IMR-90 (cell line): ENCODE data around the gene DEFB114.

ENCODE experiments used
- CEBPB ChIP-seq: IDR thresholded peaks from 2 replicates; pipeline ENCODE4 v1.6.1; 2012; ENCODE audit warnings: low read depth, low read length, improper control_type of control experiment
- CHD1 ChIP-seq: IDR thresholded peaks from 2 replicates; pipeline ENCODE4 v1.6.1; 2012; ENCODE audit warnings: low read depth, low read length, improper control_type of control experiment
- CTCF ChIP-seq: conservative IDR thresholded peaks from 2 replicates; pipeline ENCODE4 v1.5.1; 2012; ENCODE audit warnings: mild to moderate bottlenecking, low read depth, low read length, improper control_type of control experiment
- ELK1 ChIP-seq: fragments of 150-350 bp; IDR thresholded peaks from 2 replicates; pipeline ENCODE4 v1.6.1; 2016; ENCODE audit warnings: low read depth, mild to moderate bottlenecking, low read length, moderate library complexity, borderline replicate concordance
- FOS ChIP-seq: fragments of 150-350 bp; IDR thresholded peaks from 2 replicates; pipeline ENCODE4 v1.6.1; 2016; ENCODE audit warnings: low read depth, low read length
- MAFK ChIP-seq: IDR thresholded peaks from 2 replicates; pipeline ENCODE4 v1.6.1; 2012; ENCODE audit warnings: low read depth, low read length, improper control_type of control experiment
- MAZ ChIP-seq: IDR thresholded peaks from 2 replicates; pipeline ENCODE4 v1.6.1; 2012; ENCODE audit warnings: low read depth, mild to moderate bottlenecking, low read length, improper control_type of control experiment, moderate library complexity, borderline replicate concordance
- MXI1 ChIP-seq: IDR thresholded peaks from 2 replicates; pipeline ENCODE4 v1.6.1; 2012; ENCODE audit warnings: low read depth, mild to moderate bottlenecking, low read length, moderate library complexity, borderline replicate concordance
- POLR2A ChIP-seq: IDR thresholded peaks from 2 replicates; pipeline ENCODE4 v1.6.1; 2012; ENCODE audit warnings: mild to moderate bottlenecking, low read depth, low read length
- RAD21 ChIP-seq: IDR thresholded peaks from 2 replicates; pipeline ENCODE4 v1.6.1; 2012; ENCODE audit warnings: low read length, improper control_type of control experiment
- SMC3 ChIP-seq: fragments of 150-350 bp; IDR thresholded peaks from 2 replicates; pipeline ENCODE4 v1.6.1; 2016; ENCODE audit warnings: low read depth, mild to moderate bottlenecking, antibody characterized with exemption, low read length, moderate library complexity
- USF2 ChIP-seq: fragments of 150-350 bp; IDR thresholded peaks from 2 replicates; pipeline ENCODE4 v1.6.1; 2017; ENCODE audit warnings: mild to moderate bottlenecking, antibody characterized with exemption, low read length, low read depth

GRCh38 chr6:49937017-49937416 is 26.9 kb downstream of the DEFB114 start:
- no peak for TF ChIP-seq CTCF
- TF ChIP-seq USF2, result no peak
- TF ChIP-seq MAZ, result no peak
- TF ChIP-seq MAFK, result peak; percentile 34; the same call in 1 of the 2 replicates
- TF ChIP-seq POLR2A, result no peak
- no peak for TF ChIP-seq SMC3
- TF ChIP-seq MXI1, result no peak
- no peak for TF ChIP-seq CEBPB
- TF ChIP-seq CHD1, result no peak
- no peak for TF ChIP-seq RAD21
- TF ChIP-seq ELK1, result no peak
- TF ChIP-seq FOS, result no peak
